NCI-H1105 treated with DMSO at 0.1 percent for 48 hours (cell line): ENCODE data around the gene CCDC154.

Experiments
- DNase-seq: peaks from one replicate; lab custom pipeline; 2025; lab: John Stamatoyannopoulos, UW

The CCDC154 gene

DNA sequence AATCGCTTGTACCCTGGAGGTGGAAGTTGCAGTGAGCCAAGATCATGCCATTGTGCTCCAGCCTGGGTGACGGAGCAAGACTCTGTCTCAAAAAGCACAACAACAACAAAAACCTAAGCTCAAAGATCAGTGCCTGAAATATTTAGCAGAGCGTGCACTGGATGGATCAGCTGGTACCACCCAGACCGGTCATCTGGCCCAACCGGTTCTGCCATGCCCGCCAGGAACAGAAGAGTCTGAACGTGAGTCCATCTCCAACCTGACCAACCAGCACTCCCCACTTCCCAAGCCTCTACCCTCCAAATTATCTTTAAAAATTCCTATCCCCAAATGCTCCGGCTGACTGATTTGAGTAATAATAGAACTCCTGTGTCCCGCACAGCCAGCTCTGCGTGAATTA lies 22.3 kb downstream of the CCDC154 start:
- DNase-seq, result no peak

- no peak for DNase-seq
Measured at GRCh38 chr16:1420111-1420539, 24.2 kb downstream of the CCDC154 start.

DNA sequence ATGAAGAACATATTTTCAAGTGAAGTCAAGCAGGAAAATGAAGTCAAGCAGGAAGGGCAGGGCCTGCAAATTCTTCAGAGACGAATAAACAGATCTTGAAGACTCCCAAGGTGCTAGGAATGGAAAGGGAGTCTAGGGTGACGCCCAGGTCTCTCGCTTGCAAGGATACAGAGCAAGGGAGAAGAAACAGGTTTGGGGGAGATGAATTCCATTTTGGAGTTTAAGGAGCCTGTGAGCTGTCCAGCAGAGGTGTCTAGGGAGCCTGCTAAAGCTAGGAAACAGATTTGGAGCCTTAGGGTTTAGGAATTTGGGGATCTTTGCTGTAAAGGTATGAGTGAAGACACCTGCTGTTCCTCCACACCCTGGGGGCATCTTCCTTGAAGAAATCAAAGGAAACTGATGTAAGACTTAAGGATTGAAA lies 27.8 kb downstream of the CCDC154 start:
- no peak for DNase-seq

DNA sequence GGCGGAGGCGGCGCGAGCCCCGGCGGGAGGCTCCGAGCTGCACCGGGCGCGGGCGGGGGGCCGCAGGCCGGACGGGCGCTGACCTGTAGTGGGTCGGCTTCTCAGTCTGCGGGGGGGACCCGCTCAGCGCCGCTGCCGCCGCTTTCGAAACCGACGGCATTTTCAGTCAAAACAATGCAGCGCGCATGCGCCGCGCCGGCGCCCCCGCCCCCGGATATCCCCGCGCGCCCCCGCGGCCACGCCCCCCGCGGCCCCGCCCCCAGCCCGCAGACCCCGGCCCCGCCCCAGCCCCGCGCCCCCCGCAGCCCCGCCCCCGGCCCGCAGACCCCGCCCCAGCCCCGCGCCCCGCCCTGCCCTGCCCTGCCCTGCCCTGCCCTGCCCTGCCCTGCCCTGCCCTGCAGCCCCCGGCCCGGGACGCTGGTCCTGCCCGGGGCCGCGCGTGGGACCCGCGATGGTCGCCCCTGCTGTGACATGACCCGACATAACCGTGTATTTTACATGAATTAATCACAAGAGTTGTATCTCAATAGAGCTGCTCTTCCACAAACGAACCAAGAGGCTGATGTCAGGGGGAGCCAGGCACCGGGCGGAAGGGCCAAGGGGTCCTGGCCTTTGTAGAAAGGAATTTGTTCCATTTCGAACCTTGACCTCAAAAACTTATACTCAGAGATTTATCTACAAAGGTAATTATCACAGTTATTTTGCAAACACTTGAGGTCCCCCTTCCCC lies 29.7 kb downstream of the CCDC154 start, which contains the start of gene UNKL:
Gene UNKL (minus strand): TSS at position 173 of the 729 bp plus-strand sequence. CDS start 13 bp downstream, at position 160.
- peak; percentile 14 for DNase-seq

GRCh38 chr16:1413684-1414531 lies 30.4 kb downstream of the CCDC154 start:
- peak; percentile 23 for DNase-seq

GRCh38 chr16:1412847-1413246 lies 31.5 kb downstream of the CCDC154 start:
- DNase-seq, result no peak

DNA sequence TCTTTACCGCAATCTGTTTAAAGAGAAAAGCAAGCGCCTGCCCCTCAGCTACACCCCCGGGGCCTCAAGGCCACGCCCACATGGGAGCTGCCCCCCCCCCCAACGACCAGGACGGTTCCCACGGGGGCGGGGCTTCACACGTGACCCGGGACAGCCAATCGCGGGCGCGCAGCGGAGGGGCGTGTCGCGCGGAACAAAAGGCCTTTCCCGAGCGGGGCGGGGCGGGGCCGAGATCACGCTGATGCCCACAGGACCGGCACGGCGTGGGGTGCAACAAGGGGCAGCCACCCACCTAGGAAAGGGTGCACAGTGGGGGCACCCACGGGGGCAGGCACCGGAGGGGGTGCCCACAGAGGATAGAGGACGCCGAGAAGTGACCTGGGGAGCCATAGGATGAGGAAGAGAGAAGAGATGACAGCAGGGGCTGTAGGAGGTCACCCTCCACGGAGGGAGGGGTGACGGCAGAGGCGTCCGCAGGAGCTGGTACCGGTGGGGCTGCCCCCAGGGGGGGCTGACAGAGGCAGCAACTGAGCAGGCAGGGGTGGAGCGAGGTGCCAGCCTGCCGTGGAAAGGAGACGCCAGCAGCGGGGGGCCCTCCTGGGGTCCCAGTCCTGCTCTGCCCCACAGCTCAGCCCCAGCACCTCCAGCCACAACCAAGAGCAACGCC lies 36.1 kb downstream of the CCDC154 start:
- peak; percentile 62 for DNase-seq

DNA sequence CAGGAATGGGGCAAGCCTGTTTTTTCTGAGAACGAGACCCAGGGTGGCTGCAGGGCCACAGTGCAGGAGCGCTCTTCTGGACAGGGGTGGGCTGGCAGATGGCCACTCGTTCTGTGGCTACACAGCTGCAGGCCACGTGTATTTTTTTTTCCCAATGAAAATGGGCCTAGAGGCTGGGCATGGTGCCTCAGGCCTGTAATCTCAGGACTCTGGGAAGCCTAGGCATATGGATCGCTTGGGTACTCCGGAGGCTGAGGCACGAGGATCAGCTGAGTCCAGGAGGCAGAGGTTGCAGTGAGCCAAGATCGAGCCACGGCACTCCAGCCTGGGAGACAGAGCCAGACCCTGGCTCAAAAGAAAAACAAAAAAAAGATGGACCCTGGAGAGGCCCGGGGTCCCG lies 36.6 kb downstream of the CCDC154 start:
- no peak for DNase-seq

- no peak for DNase-seq
Measured at GRCh38 chr16:1403733-1404132, 40.6 kb downstream of the CCDC154 start.

GRCh38 chr16:1403036-1403435 lies 41.3 kb downstream of the CCDC154 start:
- DNase-seq, result no peak

DNA sequence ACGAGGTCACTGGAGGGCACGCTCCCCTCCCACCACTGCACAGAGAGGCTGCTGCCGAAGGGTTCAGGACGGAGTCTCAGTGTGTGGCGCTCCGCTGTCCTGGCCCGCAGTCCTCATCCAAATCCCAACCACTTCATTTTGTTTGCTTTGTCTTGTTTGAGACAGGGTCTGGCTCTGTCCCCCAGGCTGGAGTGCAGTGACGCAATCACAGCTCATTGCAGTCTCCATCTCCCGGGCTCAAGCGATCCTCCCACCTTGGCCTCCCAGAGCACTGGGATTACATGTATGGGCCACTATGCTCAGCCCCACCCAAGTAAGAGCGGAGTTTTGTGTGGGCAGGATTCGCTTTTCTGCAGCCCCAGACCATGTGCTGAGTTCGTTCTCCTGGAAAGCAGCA lies 42.6 kb downstream of the CCDC154 start:
- no peak for DNase-seq

- no peak for DNase-seq
Measured at GRCh38 chr16:1401061-1401757, 43.1 kb downstream of the CCDC154 start.

DNA sequence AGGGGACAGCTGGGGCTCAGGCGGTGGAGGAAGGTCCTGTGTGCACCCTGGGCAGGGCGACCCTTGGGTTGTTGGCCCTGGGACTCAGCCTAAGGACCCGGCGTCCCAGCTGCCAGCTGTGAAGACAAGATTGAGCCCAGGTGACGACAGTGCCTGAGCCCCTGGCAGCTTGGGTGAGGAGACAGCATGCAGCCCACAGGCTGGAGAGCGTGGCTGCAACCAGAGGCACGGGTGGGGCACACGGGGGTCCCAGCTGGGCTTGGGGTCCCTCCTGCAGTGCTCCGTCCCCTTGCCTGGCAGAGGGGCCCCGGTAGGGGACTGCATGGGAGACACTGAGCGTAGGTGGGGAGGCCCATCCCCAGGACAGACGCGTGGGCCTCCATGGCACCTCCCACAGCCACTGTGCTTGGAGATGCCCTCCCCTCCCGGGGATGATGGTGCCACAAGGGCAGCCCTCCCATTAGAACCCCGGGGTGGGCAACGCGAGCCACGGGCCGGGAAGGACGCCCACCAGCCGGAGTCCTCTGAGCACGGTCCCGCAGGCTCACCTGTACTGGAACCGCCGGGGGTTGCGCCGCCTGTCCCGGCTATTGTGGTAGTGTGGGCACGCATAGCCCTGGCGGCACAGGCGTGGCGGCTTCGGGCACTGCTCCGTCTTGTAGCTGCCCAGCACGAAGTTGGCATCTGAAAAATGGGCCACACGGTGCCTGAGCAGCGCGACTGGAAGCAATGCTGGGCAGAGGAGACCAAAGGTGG lies 45.4 kb downstream of the CCDC154 start:
- DNase-seq, result no peak

DNA sequence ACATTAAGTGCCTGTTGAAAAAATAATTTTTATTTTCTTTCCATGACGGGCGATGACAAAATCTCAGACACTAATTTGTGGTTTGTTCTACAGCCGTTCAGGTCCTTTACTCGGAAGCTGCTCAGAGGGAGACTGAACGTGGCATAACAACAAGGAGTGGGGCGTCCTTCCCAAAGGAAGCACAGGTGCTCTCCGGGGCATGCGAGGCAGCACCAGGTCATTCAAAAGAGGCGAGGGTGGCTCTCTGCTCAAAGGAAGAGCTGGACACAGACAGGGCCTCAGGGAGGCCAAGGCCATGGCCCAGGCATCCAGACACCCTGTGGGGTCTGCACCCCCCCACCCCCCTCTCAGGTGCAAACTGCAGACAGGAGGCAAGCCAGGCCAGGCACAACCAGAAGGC lies 46.0 kb downstream of the CCDC154 start:
- DNase-seq, result no peak

GRCh38 chr16:1397779-1398178 lies 46.6 kb downstream of the CCDC154 start:
- DNase-seq, result no peak

- no peak for DNase-seq
Measured at GRCh38 chr16:1395444-1396031, 48.8 kb downstream of the CCDC154 start.

DNA sequence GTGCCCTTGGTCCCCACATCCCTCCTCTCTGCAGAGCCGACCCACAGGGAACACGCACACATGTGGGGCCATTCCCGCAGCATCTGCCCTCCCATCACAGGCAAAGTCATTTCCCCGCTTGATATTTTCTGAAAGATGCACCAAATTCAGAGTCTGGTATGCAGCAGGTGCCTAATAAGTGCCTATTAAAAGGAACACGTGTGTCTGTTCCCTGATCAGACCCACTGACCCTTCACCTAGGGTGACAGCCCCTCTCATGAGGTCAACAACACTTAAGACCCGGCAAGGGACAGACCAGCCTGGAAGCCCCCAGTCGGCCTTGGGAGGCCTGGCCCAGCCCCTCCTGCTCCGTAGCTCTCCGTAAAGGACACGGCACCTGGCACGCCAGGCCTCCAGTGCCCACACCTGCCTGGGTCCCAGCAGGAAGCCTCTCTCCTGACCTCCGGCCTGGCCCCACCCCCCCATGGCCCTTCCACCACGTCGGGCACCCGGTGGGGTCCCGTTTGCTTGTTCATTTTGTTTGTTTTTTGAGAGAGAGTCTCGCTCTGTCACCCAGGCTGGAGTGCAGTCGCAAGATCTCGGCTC lies 49.9 kb downstream of the CCDC154 start:
- DNase-seq, result no peak

GRCh38 chr16:1393613-1394176 lies 50.7 kb downstream of the CCDC154 start:
- DNase-seq, result no peak

DNA sequence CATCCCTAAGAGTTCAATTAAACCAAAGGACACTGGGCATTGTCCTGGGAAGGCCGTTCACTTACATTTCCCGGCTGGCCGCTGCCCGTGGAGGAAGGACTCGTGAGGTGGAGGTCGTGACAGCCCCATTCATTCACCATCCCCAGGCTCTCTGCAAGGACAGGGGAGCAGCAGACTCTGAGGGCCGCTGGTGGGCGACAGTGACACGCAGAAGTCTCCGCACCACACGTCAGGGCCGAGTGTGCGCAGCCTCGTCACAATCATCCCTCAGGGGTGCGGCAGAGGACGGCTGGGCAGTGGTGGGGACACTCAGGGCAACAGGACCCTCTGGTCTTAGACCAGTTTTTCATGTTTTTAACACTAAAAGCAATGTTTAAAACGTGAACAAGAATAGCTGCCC lies 51.5 kb downstream of the CCDC154 start:
- no peak for DNase-seq

DNA sequence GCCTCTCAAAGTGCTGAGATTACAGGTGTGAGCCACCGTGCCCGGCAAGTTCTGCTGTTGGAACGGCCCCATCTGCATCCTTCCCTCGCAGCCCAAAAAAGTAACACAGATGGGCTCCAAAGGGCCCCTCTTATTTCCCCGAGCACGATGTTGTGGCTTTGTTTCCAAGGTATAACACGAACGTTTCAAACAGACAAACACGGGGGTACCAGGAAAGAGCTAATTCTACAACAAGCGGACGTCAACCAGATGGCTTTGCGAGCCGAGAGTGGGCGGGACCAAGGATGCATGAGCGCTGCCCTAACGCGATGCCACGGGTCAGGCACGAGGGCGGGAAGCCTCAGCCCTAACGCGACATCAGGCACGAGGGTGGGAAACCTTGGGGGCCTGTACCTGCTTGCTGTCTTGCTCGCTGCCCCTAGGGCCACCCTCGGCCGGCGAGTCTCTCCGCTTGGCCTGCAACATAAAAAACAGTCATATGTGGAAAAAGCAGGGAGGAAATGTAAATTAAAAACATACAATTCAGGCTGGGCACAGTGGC lies 54.0 kb downstream of the CCDC154 start:
- no peak for DNase-seq
